HL-60 (cell line): ENCODE measurements around the gene LIMK1.

ENCODE experiments used
- POLR2AphosphoS5 ChIP-seq: IDR thresholded peaks from 2 replicates; pipeline ENCODE4 v1.6.1; 2012; ENCODE audit warnings: low read depth
- TF ChIP-seq, protein P1 (sequence below): IDR thresholded peaks from one replicate; pipeline ENCODE4 v1.5.1; 2011; ENCODE audit warnings: low read length, control low read depth, inconsistent platforms; ENCODE audit not compliant: insufficient read depth
- TF ChIP-seq, protein P2 (sequence below): IDR thresholded peaks from 2 replicates; pipeline ENCODE4 v1.6.1; 2012; ENCODE audit warnings: low read depth; ENCODE audit not compliant: insufficient replicate concordance

DNA sequence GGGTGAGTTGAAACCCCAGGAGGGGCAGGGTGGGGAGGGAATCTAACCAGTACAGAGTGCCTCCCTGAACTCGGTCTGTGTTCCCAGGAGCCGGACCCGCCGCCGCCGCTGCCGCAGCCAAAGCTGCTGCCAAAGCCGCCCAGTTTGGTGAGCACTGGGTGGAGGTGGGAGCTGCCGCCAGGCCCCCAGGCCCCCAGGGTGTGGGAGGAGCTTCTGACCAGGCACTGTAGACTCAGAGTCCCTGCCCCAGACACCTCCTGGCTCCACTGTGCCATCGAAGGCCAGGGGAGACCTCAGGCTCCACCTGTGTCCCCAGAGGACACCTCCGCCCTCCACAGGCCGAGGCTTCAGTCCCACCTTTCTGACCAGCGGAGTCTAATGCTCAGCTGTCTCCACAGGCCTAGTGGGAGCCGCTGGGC lies 20.4 kb upstream of the LIMK1 start:
- TF ChIP-seq, protein P1, sequence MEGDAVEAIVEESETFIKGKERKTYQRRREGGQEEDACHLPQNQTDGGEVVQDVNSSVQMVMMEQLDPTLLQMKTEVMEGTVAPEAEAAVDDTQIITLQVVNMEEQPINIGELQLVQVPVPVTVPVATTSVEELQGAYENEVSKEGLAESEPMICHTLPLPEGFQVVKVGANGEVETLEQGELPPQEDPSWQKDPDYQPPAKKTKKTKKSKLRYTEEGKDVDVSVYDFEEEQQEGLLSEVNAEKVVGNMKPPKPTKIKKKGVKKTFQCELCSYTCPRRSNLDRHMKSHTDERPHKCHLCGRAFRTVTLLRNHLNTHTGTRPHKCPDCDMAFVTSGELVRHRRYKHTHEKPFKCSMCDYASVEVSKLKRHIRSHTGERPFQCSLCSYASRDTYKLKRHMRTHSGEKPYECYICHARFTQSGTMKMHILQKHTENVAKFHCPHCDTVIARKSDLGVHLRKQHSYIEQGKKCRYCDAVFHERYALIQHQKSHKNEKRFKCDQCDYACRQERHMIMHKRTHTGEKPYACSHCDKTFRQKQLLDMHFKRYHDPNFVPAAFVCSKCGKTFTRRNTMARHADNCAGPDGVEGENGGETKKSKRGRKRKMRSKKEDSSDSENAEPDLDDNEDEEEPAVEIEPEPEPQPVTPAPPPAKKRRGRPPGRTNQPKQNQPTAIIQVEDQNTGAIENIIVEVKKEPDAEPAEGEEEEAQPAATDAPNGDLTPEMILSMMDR: no peak
- TF ChIP-seq, protein P2, sequence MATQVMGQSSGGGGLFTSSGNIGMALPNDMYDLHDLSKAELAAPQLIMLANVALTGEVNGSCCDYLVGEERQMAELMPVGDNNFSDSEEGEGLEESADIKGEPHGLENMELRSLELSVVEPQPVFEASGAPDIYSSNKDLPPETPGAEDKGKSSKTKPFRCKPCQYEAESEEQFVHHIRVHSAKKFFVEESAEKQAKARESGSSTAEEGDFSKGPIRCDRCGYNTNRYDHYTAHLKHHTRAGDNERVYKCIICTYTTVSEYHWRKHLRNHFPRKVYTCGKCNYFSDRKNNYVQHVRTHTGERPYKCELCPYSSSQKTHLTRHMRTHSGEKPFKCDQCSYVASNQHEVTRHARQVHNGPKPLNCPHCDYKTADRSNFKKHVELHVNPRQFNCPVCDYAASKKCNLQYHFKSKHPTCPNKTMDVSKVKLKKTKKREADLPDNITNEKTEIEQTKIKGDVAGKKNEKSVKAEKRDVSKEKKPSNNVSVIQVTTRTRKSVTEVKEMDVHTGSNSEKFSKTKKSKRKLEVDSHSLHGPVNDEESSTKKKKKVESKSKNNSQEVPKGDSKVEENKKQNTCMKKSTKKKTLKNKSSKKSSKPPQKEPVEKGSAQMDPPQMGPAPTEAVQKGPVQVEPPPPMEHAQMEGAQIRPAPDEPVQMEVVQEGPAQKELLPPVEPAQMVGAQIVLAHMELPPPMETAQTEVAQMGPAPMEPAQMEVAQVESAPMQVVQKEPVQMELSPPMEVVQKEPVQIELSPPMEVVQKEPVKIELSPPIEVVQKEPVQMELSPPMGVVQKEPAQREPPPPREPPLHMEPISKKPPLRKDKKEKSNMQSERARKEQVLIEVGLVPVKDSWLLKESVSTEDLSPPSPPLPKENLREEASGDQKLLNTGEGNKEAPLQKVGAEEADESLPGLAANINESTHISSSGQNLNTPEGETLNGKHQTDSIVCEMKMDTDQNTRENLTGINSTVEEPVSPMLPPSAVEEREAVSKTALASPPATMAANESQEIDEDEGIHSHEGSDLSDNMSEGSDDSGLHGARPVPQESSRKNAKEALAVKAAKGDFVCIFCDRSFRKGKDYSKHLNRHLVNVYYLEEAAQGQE: no peak
- TF ChIP-seq POLR2AphosphoS5: no peak
